Purkinje cell (primary cell): Measurements from ENCODE around the gene PAEP. TPM values are rescaled to one million over a fixed set of nuclear protein-coding genes. Genes with fewer than 3 reads are reported as not detected.

ENCODE experiments used
- polyA plus RNA-seq: library from polyadenylated mRNA; unstranded; fragments of >200 nt; fragmentation: Nextera tagmentation; gene quantifications from 2 replicates; pipeline ENCODE4 v1.2.1, GENCODE V29; 2014

Gene PAEP
- not detected in 2 replicates for polyA plus RNA-seq

GRCh38 chr9:135561391-135562234, at the start of gene PAEP:
PAEP (plus strand) TSS chr9:135561756.

DNA sequence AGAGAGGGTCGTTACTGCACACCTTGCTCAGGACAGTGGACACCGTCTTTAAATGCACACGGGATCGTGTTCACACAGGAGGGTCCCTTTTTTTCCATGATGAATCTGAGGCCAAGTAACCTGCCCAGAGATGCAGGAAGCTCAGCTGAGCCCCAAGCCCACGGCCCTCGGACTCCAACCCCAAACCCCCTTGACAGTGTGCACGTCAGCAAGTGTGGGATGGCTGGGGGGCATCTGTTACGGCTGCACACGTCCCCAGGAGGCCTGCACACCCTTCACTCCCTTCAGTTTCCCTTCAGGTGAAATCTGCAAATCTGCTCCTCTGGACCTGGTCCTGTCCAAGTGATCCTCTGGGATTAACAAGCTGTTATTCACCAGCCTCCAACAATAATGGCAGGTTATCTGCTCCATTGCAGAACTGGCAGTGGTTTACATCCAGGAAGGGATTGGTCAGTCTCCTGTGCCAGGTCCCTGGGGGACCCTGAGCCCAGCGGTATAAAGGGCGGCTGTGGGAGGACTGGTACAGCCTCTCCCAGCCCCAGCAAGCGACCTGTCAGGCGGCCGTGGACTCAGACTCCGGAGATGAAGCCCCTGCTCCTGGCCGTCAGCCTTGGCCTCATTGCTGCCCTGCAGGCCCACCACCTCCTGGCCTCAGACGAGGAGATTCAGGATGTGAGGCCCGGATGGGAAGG, 40.5 kb upstream of the PAEP start, which contains the start of gene LCN1:
Gene LCN1 (plus strand): TSS at position 525 of the 692 bp plus-strand sequence. CDS start 58 bp downstream, at position 583.

GRCh38 chr9:135545646-135546176, 15.8 kb upstream of the PAEP start, which contains the start of gene OBP2A:
OBP2A (plus strand) TSS chr9:135546126; CDS start chr9:135546181, 55 bp downstream.

Other genes starting within 250 kb of the PAEP start
- 0.62 and 1.8 TPM in 2 replicates for gene PPP1R26, start 82.0 kb upstream of the PAEP start, polyA plus RNA-seq
- 10.9 and 12.8 TPM in 2 replicates for gene MRPS2, start 61.1 kb upstream of the PAEP start, polyA plus RNA-seq
- gene LCN1, start 40.3 kb upstream of the PAEP start, polyA plus RNA-seq = not detected in 2 replicates
- not detected in 2 replicates for gene OBP2A, start 15.6 kb upstream of the PAEP start, polyA plus RNA-seq
- not detected in 2 replicates for gene GLT6D1, start 77.8 kb downstream of the PAEP start, polyA plus RNA-seq
- gene LCN9, start 101.6 kb downstream of the PAEP start, polyA plus RNA-seq = not detected in 2 replicates
- gene SOHLH1, start 137.7 kb downstream of the PAEP start, polyA plus RNA-seq = 1.4 TPM in 1 of 2 replicates, not detected in the other
- gene KCNT1, start 140.4 kb downstream of the PAEP start, polyA plus RNA-seq = 0.07 and 0.82 TPM in 2 replicates